Stimulated activated CD8-positive, alpha-beta memory T cell treated with anti-CD3 and anti-CD28 coated beads, Interleukin-15, amount 100 ng/mL, for 1 hour (primary cell): ENCODE data around the gene MLST8.

Source experiments
- DNase-seq: peaks from one replicate; pipeline ENCODE4 v3.0.0-alpha.2; 2020; ENCODE audit warnings: low read depth

Gene MLST8

DNA sequence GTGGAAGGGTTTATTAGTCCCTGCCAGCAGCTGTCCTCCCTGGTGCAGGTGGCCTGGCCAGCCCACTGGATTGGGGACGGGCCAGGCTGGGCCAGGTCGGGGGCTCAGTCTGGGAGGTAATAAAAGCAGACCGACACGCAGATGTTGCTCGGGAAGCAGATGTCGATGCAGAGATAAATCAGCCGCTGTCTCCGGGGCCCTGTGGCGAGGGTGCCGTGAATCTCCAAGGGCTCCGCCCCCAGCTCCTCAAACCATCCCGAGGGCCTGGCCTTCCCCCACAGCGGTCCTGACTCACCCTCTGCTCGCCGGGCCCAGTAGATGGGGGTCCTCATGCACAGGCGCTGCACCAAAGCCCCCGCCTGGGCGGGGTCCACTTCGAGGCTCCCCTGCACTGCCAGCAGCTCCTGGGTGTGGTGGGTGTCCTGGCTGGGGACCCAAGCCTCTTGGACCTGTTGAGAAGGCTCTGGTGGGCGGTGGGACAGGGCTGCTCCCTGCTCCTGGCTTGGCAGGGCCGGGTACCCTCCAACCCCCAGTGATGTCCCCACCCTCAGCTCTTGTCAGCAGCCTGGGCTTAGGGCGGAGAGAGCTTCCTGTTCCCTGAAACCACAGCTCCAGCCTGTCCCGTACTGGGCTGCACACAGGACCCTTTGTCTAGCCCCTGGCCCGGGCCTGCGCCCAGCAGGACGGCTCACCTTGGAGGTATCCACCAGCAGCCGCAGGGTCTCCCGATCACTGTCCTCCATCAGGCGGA lies 4.2 kb downstream of the MLST8 start:
- no peak for DNase-seq

DNA sequence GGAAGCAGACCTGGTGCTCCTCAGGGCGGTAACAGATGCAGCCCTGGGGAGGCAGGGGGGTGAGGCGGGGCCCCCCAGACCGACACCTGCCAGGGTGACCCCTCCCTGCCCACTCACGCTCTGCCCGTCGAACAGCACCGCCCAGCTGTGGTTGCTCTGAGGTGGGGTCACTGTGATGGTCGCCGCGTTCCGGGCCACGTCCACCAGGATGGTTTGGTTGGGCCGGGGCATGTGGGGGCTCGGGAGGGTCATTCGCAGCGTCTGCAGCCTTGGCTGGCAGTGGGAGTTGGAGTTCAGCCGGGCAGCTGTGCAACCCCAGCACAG lies 4.7 kb downstream of the MLST8 start:
- DNase-seq, result no peak

GRCh38 chr16:2210386-2211365 lies 5.4 kb downstream of the MLST8 start, which contains the start of gene BRICD5:
TSS of gene BRICD5 (minus strand) at chr16:2210863. CDS start at chr16:2210833, 30 bp downstream.
- DNase-seq, result no peak

GRCh38 chr16:2211923-2212347 lies 6.7 kb downstream of the MLST8 start:
- DNase-seq, result no peak

- DNase-seq, result no peak
These were observed 7.4 kb downstream of the MLST8 start for GRCh38 chr16:2212362-2213324.

- DNase-seq, result no peak
These were observed 8.8 kb downstream of the MLST8 start for GRCh38 chr16:2213817-2214718.

- DNase-seq, result no peak
These were observed 9.4 kb downstream of the MLST8 start, which contains the start of gene PGP for GRCh38 chr16:2214719-2214968. TSS of gene PGP (minus strand) at chr16:2214840. CDS start at chr16:2214777, 63 bp downstream.

GRCh38 chr16:2216330-2216729 lies 11.1 kb downstream of the MLST8 start:
- no peak for DNase-seq

- DNase-seq, result peak; percentile 98
These were observed 18.1 kb downstream of the MLST8 start, which contains the start of gene E4F1 for GRCh38 chr16:2223221-2223941. TSS of gene E4F1 (plus strand) at chr16:2223591. CDS start at chr16:2223614, 23 bp downstream.

- DNase-seq, result no peak
These were observed 18.8 kb downstream of the MLST8 start for GRCh38 chr16:2223942-2224486.

DNA sequence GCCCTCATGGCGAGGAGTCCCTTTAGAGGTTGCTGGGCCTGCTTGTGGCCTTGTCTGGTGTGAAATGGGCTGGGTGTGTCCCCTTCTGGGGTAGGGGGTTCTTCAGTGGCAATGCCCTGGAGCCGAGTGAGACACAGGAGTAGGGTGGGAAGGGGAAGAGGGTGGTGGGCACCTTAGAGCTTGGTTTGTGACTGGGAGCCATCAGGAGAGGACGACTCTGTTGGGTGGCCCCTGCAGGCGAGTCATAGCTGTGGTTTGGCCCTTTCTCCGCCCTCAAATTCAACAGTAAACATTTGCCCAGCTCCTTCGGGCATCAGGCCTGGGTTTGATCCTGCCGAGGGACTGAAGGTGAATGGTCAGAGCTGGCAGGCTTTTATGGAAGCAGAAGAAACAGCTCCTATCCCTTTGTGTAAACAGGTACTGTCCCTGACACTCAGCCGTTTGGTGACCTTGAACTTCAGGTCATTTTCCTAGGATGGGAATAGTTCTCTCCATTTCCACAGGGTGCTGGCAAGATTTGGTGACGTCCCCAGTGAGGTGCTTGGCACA lies 21.1 kb downstream of the MLST8 start:
- no peak for DNase-seq

DNA sequence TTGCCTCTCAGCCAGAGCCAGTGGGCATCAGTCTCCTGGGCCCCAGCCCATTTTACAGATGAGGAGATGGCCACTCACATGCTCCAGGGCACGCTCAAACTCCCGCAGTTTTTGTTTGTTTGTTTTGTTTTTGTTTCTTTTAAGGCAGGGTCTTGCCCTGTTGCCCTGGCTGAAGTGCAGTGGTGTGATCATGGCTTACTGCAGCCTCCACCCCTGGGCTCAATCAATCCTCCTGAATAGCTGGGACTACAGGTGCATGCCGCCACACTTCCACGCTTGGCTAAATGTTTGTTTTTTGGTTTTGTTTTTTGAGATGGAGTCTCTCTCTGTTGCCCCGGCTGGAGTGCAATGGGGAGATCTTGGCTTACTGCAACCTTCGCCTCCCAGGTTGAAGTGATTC lies 21.7 kb downstream of the MLST8 start:
- no peak for DNase-seq

GRCh38 chr16:2228161-2228824 lies 23.0 kb downstream of the MLST8 start:
- DNase-seq, result no peak

DNA sequence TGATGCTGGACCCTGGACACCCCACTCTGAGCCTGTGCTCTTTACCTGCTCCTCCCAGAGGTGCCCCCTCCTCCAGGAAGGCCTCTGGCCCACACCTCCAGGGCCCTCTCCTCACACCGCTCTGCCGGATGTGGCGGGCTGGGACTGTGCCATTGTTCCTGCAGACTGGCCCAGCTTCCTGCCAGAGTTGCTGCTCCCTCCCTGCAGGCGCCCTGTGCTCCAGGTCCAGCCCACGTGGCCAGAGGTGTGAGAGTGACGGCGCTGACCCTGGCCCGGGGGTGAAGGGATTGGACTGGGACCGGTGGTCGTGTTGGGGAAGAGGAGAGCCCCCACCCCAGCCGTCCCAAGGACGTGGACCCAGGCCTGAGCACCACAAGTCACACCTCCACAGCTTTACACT lies 23.8 kb downstream of the MLST8 start:
- DNase-seq, result no peak

GRCh38 chr16:2229632-2230250 lies 24.5 kb downstream of the MLST8 start:
- DNase-seq, result no peak

GRCh38 chr16:2230376-2230775 lies 25.1 kb downstream of the MLST8 start:
- DNase-seq, result no peak

GRCh38 chr16:2231016-2231931 lies 26.0 kb downstream of the MLST8 start:
- DNase-seq, result no peak
